ENCODE results near the gene TNS1. TPM values are rescaled to one million over a fixed set of nuclear protein-coding genes. Genes with fewer than 3 reads are reported as not detected.

TNS1 gene
- total RNA-seq, 1 donor from 2014 or later, result 59.2 TPM

GRCh38 chr2:217826520-217826919 lies 176.3 kb downstream of the TNS1 start:
- no peak overlapping the region for H3K4me3 Mint-ChIP-seq
- no peak overlapping the region for H3K27ac Mint-ChIP-seq
- H3K27me3 Mint-ChIP-seq, result no peaks in the 10 kb centered on the region
- no peaks in the 10 kb centered on the region for H3K9me3 Mint-ChIP-seq
- H3K4me1 Mint-ChIP-seq (ENCODE audit: unreplicated experiment), result no peaks in the 10 kb centered on the region
- DNase-seq (ENCODE audit: extremely low spot score, unreplicated experiment), result no peak
- H3K36me3 Mint-ChIP-seq, result peaks cover 7% of the 10 kb centered on the region
- TF ChIP-seq CTCF (conservative IDR thresholded peaks at IDR 0.05), result no peak

- Mint-ChIP-seq H3K4me3 (no peak overlapping the region), H3K9me3 (no peaks in the 10 kb centered on the region), H3K4me1 (ENCODE audit: unreplicated experiment) (peaks cover 4% of the 10 kb centered on the region), H3K27ac (no peak overlapping the region), H3K36me3 (peaks cover 7% of the 10 kb centered on the region), H3K27me3 (no peaks in the 10 kb centered on the region)
- TF ChIP-seq CTCF (conservative IDR thresholded peaks at IDR 0.05), result no peak
- DNase-seq (ENCODE audit: extremely low spot score, unreplicated experiment), result no peak
These were observed 177.1 kb downstream of the TNS1 start for GRCh38 chr2:217825469-217826235.

- H3K27ac Mint-ChIP-seq, result no peak overlapping the region
- H3K4me3 Mint-ChIP-seq, result no peak overlapping the region
- DNase-seq (ENCODE audit: extremely low spot score, unreplicated experiment), result no peak
- peaks cover 13% of the 10 kb centered on the region for H3K4me1 Mint-ChIP-seq (ENCODE audit: unreplicated experiment)
- peaks cover 7% of the 10 kb centered on the region for H3K36me3 Mint-ChIP-seq
- no peak for TF ChIP-seq CTCF (conservative IDR thresholded peaks at IDR 0.05)
- no peaks in the 10 kb centered on the region for H3K27me3 Mint-ChIP-seq
- no peaks in the 10 kb centered on the region for H3K9me3 Mint-ChIP-seq
These were observed 178.6 kb downstream of the TNS1 start for GRCh38 chr2:217824223-217824622.

GRCh38 chr2:217823626-217824025 lies 179.2 kb downstream of the TNS1 start:
- H3K9me3 Mint-ChIP-seq, result no peaks in the 10 kb centered on the region
- peaks cover 13% of the 10 kb centered on the region for H3K4me1 Mint-ChIP-seq (ENCODE audit: unreplicated experiment)
- H3K4me3 Mint-ChIP-seq, result no peak overlapping the region
- H3K27ac Mint-ChIP-seq, result no peak overlapping the region
- TF ChIP-seq CTCF (conservative IDR thresholded peaks at IDR 0.05), result no peak
- no peak for DNase-seq (ENCODE audit: extremely low spot score, unreplicated experiment)
- peaks cover 6% of the 10 kb centered on the region for H3K36me3 Mint-ChIP-seq
- no peaks in the 10 kb centered on the region for H3K27me3 Mint-ChIP-seq

- Mint-ChIP-seq H3K27ac (peak overlapping the region; percentile 34), H3K36me3 (peaks cover 4% of the 10 kb centered on the region), H3K27me3 (no peaks in the 10 kb centered on the region), H3K4me3 (no peak overlapping the region), H3K9me3 (no peaks in the 10 kb centered on the region), H3K4me1 (ENCODE audit: unreplicated experiment) (peaks cover 13% of the 10 kb centered on the region)
- no peak for TF ChIP-seq CTCF (conservative IDR thresholded peaks at IDR 0.05)
- no peak for DNase-seq (ENCODE audit: extremely low spot score, unreplicated experiment)
These were observed 180.2 kb downstream of the TNS1 start for GRCh38 chr2:217822296-217823252.

Measured in type B pancreatic cell (in vitro differentiated cells).